BLaER1 (cell line): ENCODE results near the gene TMEM205.
A peak's percentile ranks its signal among the peaks of the same experiment; 100 is the strongest.

ENCODE experiments used
- H3K27ac ChIP-seq: shearing (Covaris generic); formaldehyde crosslinking; 2 replicates; pipeline ENCODE4 v1.8.1; 2022
- H3K27me3 ChIP-seq: shearing (Covaris generic); formaldehyde crosslinking; 2 replicates; pipeline ENCODE4 v1.8.1; 2022
- H3K36me3 ChIP-seq: shearing (Covaris generic); formaldehyde crosslinking; 2 replicates; pipeline ENCODE4 v1.8.1; 2022
- H3K4me1 ChIP-seq: shearing (Covaris generic); formaldehyde crosslinking; 2 replicates; pipeline ENCODE4 v1.8.1; 2022
- H3K4me2 ChIP-seq: shearing (Covaris generic); formaldehyde crosslinking; 2 replicates; pipeline ENCODE4 v1.8.1; 2022
- H3K4me3 ChIP-seq: shearing (Covaris generic); formaldehyde crosslinking; 2 replicates; pipeline ENCODE4 v1.8.1; 2022
- H3K9ac ChIP-seq: shearing (Covaris generic); formaldehyde crosslinking; 2 replicates; pipeline ENCODE4 v1.8.1; 2022
- H3K9me3 ChIP-seq: shearing (Covaris generic); formaldehyde crosslinking; 2 replicates; pipeline ENCODE4 v1.8.1; 2022
- H4K20me1 ChIP-seq: shearing (Covaris generic); formaldehyde crosslinking; 2 replicates; pipeline ENCODE4 v1.8.1; 2022
- Cebpa-rat ChIP-seq: shearing (Covaris generic); IDR thresholded peaks from 2 replicates; pipeline ENCODE4 v1.8.1; 2022

TMEM205 gene

DNA sequence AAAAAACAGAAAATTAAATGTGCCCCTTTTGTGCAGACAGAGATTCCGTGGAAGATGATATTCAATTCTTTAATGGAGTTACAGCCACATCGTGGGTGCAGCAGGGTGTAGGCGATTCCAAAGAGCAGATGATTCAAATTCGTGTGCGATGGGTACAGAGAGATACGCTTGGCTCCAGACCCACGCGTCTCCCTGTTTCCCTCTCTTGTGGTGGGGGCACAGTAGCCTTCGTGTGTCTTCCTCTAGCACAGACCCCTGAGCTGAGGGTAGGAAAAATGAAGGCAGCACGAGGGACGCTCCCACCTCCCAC is 45.3 kb downstream of the TMEM205 start:
- no peaks in the 10 kb centered on the region for H4K20me1 ChIP-seq
- H3K9ac ChIP-seq: no peak overlapping the region
- H3K36me3 ChIP-seq: no peaks in the 10 kb centered on the region
- H3K9me3 ChIP-seq: no peaks in the 10 kb centered on the region
- H3K27me3 ChIP-seq: no peaks in the 10 kb centered on the region
- H3K4me1 ChIP-seq: no peaks in the 10 kb centered on the region
- H3K4me2 ChIP-seq: no peak overlapping the region
- no peak overlapping the region for H3K4me3 ChIP-seq
- no peak for TF ChIP-seq Cebpa-rat
- no peak overlapping the region for H3K27ac ChIP-seq

- no peaks in the 10 kb centered on the region for H3K36me3 ChIP-seq
- no peak overlapping the region for H3K4me2 ChIP-seq
- H3K4me3 ChIP-seq: no peak overlapping the region
- TF ChIP-seq Cebpa-rat: no peak
- no peaks in the 10 kb centered on the region for H3K9me3 ChIP-seq
- H4K20me1 ChIP-seq: no peaks in the 10 kb centered on the region
- H3K27me3 ChIP-seq: no peaks in the 10 kb centered on the region
- H3K27ac ChIP-seq: no peak overlapping the region
- H3K9ac ChIP-seq: no peak overlapping the region
- no peaks in the 10 kb centered on the region for H3K4me1 ChIP-seq
Measured at GRCh38 chr19:11299946-11300810, 45.9 kb downstream of the TMEM205 start.

DNA sequence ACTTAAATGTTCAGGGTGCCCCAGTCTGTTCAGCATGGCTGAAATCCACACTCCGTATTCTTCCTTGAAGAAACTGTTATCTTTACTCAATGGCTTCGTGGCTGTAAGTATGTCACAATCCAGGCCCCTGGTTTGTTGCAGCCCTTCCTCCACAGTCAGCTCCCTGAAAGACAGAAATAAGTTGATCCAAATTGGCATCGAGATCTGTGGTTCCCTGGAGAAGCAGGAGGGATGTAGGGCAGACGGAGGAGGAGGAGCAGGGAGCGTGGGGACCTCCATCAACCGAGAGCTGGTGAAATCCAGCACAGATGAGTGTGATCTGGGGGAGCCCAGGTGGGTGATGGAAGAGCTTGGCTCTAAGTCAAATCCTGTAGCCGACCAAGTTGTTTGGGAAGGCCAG is 49.8 kb downstream of the TMEM205 start:
- no peak for TF ChIP-seq Cebpa-rat
- H3K4me3 ChIP-seq: no peak overlapping the region
- no peak overlapping the region for H3K9ac ChIP-seq
- no peak overlapping the region for H3K27ac ChIP-seq
- no peaks in the 10 kb centered on the region for H3K36me3 ChIP-seq
- H3K4me1 ChIP-seq: peaks cover 5% of the 10 kb centered on the region; the same call in 1 of the 2 replicates
- no peaks in the 10 kb centered on the region for H4K20me1 ChIP-seq
- H3K9me3 ChIP-seq: no peaks in the 10 kb centered on the region
- H3K27me3 ChIP-seq: no peaks in the 10 kb centered on the region
- H3K4me2 ChIP-seq: no peak overlapping the region

DNA sequence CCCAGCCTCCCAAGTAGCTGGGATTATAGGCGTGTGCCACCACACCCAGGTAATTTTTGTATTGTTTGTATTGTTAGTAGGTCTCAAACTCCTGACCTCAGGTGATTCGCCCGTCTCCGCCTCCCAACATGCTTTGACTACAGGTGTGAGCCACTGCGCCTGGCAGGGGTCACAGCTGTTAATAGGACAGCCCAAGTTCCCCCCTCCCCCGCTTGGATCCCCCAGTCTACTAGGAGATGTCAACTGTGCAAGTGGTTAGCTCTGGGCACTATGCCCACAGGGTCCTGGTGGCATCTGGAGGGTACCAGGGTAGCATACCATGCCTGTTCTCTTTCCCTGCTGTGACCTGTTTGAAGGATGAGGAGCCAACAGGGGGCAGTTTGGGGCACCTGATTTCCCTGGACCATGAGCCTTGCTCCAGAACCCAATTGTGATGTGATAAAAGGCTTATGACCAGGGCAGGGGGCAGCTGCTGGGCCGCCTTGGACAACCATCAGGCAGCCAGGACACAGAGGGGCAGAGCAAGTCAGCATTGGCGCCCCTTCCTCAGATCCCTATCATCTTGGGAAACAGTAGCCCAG is 50.3 kb downstream of the TMEM205 start, which contains the start of gene TSPAN16:
TSS of gene TSPAN16 (plus strand) at position 496 of the 581 bp plus-strand sequence. CDS start 138 bp downstream, outside the sequence.
- H3K9me3 ChIP-seq: no peaks in the 10 kb centered on the region
- peaks cover 5% of the 10 kb centered on the region; the same call in 1 of the 2 replicates for H3K4me1 ChIP-seq
- no peaks in the 10 kb centered on the region for H3K27me3 ChIP-seq
- H4K20me1 ChIP-seq: no peaks in the 10 kb centered on the region
- H3K36me3 ChIP-seq: no peaks in the 10 kb centered on the region
- no peak for TF ChIP-seq Cebpa-rat
- no peak within 1 kb of the TSS for H3K4me2 ChIP-seq
- no peak within 1 kb of the TSS for H3K4me3 ChIP-seq
- no peak within 1 kb of the TSS for H3K27ac ChIP-seq
- H3K9ac ChIP-seq: no peak within 1 kb of the TSS

DNA sequence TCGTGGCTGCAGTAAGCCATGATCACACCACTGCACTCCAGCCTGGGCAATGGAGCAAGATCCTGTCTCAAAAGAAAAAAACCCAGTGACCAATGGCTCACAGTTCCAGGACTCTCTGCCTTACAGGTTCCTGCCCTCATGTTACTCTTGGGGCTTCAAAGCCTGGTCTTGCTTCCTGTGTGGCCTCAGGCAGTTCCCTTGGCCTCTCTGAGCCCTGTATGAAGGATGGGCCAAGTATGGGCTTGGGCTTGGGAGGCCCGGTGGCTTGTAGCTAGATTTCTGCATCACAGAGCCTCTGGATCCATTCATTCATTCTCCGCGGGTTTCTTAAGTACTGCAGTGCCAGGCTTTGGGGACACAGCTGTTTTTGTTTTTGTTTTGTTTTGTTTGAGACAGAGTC is 50.9 kb downstream of the TMEM205 start:
- H4K20me1 ChIP-seq: no peaks in the 10 kb centered on the region
- H3K27ac ChIP-seq: no peak overlapping the region
- TF ChIP-seq Cebpa-rat: no peak
- no peak overlapping the region for H3K4me2 ChIP-seq
- H3K4me1 ChIP-seq: peaks cover 5% of the 10 kb centered on the region; the same call in 1 of the 2 replicates
- no peaks in the 10 kb centered on the region for H3K27me3 ChIP-seq
- H3K36me3 ChIP-seq: no peaks in the 10 kb centered on the region
- no peaks in the 10 kb centered on the region for H3K9me3 ChIP-seq
- H3K4me3 ChIP-seq: no peak overlapping the region
- no peak overlapping the region for H3K9ac ChIP-seq

DNA sequence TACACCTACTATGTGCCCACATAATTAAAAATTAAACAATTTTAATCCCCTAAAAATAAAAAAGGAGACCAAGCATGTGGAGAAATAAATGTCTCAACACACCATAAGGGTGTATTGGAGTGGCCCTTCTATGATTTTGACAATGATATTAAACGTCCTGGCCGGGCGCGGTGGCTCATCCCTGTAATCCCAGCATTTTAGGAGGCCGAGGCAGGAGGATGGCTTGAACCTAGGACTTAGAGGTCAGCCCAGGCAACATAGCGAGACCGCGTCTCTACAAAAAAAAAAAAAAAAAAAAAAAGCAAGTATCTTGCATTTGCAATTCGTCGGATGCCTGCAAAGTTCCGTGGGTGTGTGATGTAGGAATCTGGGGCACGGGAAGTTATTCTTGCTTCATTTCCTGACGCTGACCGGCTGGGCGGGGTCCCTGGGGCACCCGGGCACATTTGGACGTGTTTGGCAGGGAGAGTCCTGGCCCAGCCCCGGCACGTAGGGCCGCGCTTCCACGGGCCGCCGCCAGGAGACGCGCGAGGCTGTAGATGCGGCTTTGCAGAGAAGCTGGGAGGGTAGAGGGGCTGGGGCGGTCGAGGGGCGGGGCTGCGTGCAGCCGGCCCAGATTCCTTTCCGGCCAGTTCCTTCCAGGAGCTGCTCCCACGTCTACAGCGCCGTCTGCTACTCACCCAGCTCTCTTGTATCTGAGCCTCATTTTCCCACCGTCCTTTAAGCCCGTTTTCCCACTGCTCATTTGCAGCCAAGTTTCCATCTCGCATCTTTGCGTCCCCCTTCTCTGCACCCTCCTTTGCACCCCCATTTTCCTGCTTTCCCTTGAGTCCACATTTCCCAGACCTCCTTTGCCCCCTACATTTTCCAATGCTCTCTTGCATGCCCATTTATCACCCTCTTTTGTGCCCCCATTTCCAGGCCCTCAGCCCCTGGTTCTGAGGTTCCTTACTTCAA is 52.4 kb downstream of the TMEM205 start:
- H3K4me3 ChIP-seq: peak overlapping the region; percentile 14; the same call in 1 of the 2 replicates
- no peak for TF ChIP-seq Cebpa-rat
- H4K20me1 ChIP-seq: no peaks in the 10 kb centered on the region
- H3K9ac ChIP-seq: no peak overlapping the region
- H3K27me3 ChIP-seq: no peaks in the 10 kb centered on the region; the same call in 1 of the 2 replicates
- H3K4me1 ChIP-seq: peaks cover 5% of the 10 kb centered on the region; the same call in 1 of the 2 replicates
- no peaks in the 10 kb centered on the region for H3K9me3 ChIP-seq
- H3K27ac ChIP-seq: no peak overlapping the region
- peak overlapping the region; percentile 75 for H3K4me2 ChIP-seq
- H3K36me3 ChIP-seq: no peaks in the 10 kb centered on the region
